Measurements from ENCODE around the gene SEC22C. TPM values are rescaled to one million over a fixed set of nuclear protein-coding genes. Genes with fewer than 3 reads are reported as not detected.
"Not testable (repeated sequence)": the region's sequence is repeated elsewhere in the genome, so short reads cannot be mapped to it uniquely, and the experiment has no call there.

Gene SEC22C
- total RNA-seq, 6 experiments from 2014 or later: 11.3 to 23.6 (median 13.8) TPM

DNA sequence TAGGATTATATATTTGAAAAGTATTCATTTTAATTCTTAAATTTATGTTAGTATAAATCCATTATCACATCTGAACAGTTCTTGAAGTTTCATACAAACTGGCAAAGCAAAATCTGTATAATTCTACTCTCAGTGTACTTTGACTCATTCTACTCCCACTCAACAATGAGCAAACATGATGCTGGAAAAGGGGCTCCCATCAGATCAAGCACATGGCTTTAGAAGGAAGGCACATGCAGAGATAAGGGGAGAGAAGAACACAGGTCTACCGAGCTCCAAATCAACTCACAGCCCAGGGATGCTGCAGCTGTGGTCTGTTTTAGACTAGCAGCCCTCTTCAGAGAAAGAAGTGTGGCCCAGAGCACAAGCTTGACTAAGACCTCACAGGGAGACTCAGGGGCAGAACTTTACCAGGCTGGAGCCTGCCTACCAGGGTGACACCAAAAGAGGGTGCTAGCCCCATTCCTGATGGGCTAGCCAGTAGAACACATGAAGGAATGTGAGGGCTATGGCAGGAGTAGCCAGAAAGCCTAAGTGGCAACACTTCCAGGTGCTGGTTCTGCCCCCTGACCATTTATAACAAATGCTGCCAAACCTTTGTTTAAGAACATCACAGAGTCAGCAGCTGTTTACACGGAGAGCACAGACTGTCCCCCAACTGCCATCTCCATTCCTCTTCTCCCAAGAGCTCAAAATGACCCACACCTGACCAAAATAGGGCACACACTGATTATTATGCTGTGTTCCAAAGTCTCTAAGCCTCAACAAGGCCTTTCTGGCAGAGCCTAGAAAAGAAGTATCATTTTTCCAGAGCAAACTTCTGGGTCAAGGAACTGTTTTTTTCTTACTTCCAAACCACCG lies 19.5 kb downstream of the SEC22C start:
- DNase-seq: no peak
- no peak overlapping the region for H3K4me3 ChIP-seq
- no peaks in the 10 kb centered on the region for H3K9me3 ChIP-seq
- no peaks in the 10 kb centered on the region for H3K4me1 ChIP-seq
- no peaks in the 10 kb centered on the region for H3K27me3 ChIP-seq
- ATAC-seq: peak; percentile 33 to 80 (median 38)
- WGBS (ENCODE audit: insufficient coverage, low coverage, low lambda C conversion rate, missing lambda C conversion rate): 57% methylated on average over 3 of the region's 3 CpGs
- intact Hi-C loops (cut with DNase I): no loop called here
- no peak overlapping the region for H3K27ac ChIP-seq
- H3K36me3 ChIP-seq: peaks cover 0 to 16% (median 4%) of the 10 kb centered on the region in 4 donors
- TF ChIP-seq POLR2A (IDR thresholded peaks at IDR 0.05): no peak
- TF ChIP-seq, protein P1, sequence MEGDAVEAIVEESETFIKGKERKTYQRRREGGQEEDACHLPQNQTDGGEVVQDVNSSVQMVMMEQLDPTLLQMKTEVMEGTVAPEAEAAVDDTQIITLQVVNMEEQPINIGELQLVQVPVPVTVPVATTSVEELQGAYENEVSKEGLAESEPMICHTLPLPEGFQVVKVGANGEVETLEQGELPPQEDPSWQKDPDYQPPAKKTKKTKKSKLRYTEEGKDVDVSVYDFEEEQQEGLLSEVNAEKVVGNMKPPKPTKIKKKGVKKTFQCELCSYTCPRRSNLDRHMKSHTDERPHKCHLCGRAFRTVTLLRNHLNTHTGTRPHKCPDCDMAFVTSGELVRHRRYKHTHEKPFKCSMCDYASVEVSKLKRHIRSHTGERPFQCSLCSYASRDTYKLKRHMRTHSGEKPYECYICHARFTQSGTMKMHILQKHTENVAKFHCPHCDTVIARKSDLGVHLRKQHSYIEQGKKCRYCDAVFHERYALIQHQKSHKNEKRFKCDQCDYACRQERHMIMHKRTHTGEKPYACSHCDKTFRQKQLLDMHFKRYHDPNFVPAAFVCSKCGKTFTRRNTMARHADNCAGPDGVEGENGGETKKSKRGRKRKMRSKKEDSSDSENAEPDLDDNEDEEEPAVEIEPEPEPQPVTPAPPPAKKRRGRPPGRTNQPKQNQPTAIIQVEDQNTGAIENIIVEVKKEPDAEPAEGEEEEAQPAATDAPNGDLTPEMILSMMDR (IDR thresholded peaks at IDR 0.05): no peak

DNA sequence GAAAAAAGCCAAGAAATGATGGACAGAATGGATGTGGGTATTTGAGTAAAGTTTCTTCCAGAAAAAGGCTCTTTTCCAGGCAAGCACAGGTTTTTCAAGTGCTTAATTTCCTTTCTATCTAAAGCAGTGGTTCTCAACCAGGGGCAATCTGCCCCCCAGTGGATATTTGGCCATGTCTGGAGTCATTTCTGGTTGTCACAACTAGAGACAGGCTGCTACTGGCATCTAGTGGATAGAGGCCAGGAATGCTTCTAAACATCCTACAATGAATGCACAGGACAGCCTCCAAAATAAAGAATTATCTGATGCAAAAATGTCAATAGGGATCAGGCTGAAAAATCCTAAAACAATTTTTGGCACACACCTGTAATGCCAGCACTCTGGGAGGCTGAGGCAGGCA lies 23.9 kb downstream of the SEC22C start:
- no peaks in the 10 kb centered on the region for H3K4me1 ChIP-seq
- H3K36me3 ChIP-seq: peaks cover 0 to 41% (median 12%) of the 10 kb centered on the region in 4 donors
- no peak overlapping the region for H3K4me3 ChIP-seq
- ATAC-seq (no peak), DNase-seq (no peak)
- H3K27ac ChIP-seq: no peak overlapping the region
- no peaks in the 10 kb centered on the region for H3K27me3 ChIP-seq
- TF ChIP-seq POLR2A (IDR thresholded peaks at IDR 0.05): no peak
- TF ChIP-seq, protein P1 (IDR thresholded peaks at IDR 0.05): peak in 3 of 4 donors; percentile 5 to 27 (median 26)
- intact Hi-C loops (cut with DNase I): no loop called here
- H3K9me3 ChIP-seq: no peaks in the 10 kb centered on the region

DNA sequence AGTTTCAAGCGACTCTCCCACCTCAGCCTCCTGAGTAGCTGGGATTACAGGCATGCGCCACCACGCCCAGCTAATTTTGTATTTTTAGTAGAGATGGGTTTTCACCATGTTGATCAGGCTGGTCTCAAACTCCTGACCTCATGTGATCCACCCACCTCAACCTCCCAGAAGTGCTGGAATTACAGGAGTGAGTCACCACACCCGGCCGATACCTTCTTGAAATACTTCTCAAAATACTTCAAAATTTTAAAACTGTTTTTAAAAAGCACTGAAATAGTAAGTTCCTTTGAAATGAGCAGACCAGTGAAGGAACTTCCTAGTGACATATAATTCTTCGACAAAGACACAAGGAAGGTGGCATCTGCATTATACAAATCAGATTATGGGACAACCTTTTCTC lies 24.9 kb downstream of the SEC22C start:
- 88% methylated on average over 6 of the region's 6 CpGs for WGBS (ENCODE audit: insufficient coverage, low coverage, low lambda C conversion rate, missing lambda C conversion rate)
- not testable (repeated sequence) for H3K27ac ChIP-seq

DNA sequence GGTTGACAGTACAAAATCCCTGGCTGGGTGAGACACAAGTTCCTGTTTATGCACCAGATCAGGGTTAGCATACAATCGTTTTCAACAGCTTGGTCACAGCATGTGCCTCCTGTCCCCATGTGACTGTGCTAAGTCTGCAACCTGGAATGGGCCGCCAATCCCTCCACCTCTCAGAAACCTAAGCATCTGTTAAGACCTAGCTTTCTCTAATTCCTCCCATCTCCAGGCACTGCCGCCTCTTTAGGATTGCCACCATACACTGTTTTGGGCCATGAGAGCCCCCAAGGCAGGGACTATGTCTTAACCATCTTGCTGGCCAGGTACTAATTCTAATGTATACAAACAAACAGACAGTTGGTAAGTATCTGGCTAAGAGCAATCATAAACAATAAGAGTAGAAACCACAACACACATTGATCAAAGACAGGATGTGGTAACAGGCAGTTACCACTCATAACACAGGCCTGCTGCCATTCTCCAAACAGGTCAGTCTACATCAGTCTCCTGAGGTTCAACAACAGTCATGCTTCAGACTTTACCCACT lies 25.6 kb downstream of the SEC22C start:
- Histone ChIP-seq H3K9me3 (no peaks in the 10 kb centered on the region), H3K4me1 (no peaks in the 10 kb centered on the region), H3K27me3 (no peaks in the 10 kb centered on the region), H3K4me3 (no peak overlapping the region), H3K36me3 (peaks cover 0 to 41% (median 13%) of the 10 kb centered on the region in 4 donors), H3K27ac (no peak overlapping the region)
- DNase-seq (no peak), ATAC-seq (no peak)
- intact Hi-C loops (cut with DNase I): no loop called here
- TF ChIP-seq POLR2A (IDR thresholded peaks at IDR 0.05): no peak
- TF ChIP-seq, protein P1 (IDR thresholded peaks at IDR 0.05): no peak
- 20% methylated on average over 1 of the region's 3 CpGs for WGBS (ENCODE audit: insufficient coverage, low coverage, low lambda C conversion rate, missing lambda C conversion rate)

More for the DNA sequence above, 24.9 kb downstream of the SEC22C start:
- peaks cover 0 to 41% (median 13%) of the 10 kb centered on the region in 4 donors for H3K36me3 ChIP-seq
- H3K27me3 ChIP-seq; H3K4me1 ChIP-seq; H3K4me3 ChIP-seq; ATAC-seq; DNase-seq; intact Hi-C loops (cut with DNase I); H3K9me3 ChIP-seq: not testable (repeated sequence)

DNA sequence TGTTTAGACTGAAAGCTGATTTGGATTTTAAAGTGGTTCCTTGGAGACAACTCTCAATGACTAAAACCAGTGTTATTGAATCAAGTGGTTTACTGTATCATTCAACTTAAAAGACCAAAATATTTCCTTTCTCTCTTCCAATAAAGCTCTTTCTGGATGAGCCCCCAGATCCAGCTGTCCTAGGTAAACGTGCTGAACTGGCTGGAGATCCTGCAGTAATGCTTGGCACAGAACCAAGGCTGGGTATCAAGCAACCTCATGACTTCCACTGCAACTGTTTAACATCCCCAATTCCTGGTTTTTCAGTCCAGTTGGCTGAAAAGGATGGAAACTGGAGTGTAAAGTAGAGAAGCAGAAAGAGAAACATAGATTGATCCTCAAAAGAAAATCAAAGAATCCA lies 28.9 kb downstream of the SEC22C start:
- no peak overlapping the region for H3K4me3 ChIP-seq
- DNase-seq (no peak), ATAC-seq (no peak)
- peaks cover 0 to 4% (median 0%) of the 10 kb centered on the region in 4 donors for H3K4me1 ChIP-seq
- H3K27ac ChIP-seq: no peak overlapping the region
- H3K27me3 ChIP-seq: no peaks in the 10 kb centered on the region
- TF ChIP-seq, protein P1 (IDR thresholded peaks at IDR 0.05): no peak
- no peak for TF ChIP-seq POLR2A (IDR thresholded peaks at IDR 0.05)
- peaks cover 0 to 26% (median 11%) of the 10 kb centered on the region in 4 donors for H3K36me3 ChIP-seq
- no peaks in the 10 kb centered on the region for H3K9me3 ChIP-seq
- intact Hi-C loops (cut with DNase I): no loop called here
- 29% methylated on average over 1 of the region's 1 CpG for WGBS (ENCODE audit: insufficient coverage, low coverage, low lambda C conversion rate, missing lambda C conversion rate)
